ENCODE results near the gene CCDC102B.

Gene CCDC102B

GRCh38 chr18:68887410-68887809 lies 89.5 kb downstream of the CCDC102B start:
- no peak for TF ChIP-seq CTCF (conservative IDR thresholded peaks at IDR 0.05; ENCODE audit: low read depth, low read length)
- H3K4me3 ChIP-seq (ENCODE audit: low read depth, low read length): no peak overlapping the region
- no peak for DNase-seq (ENCODE audit: low read depth)

- no peak for DNase-seq (ENCODE audit: low read depth)
- no peak overlapping the region for H3K4me3 ChIP-seq (ENCODE audit: low read depth, low read length)
- no peak for TF ChIP-seq CTCF (conservative IDR thresholded peaks at IDR 0.05; ENCODE audit: low read depth, low read length)
These were observed 95.5 kb downstream of the CCDC102B start for GRCh38 chr18:68893354-68893753.

- no peak for DNase-seq (ENCODE audit: low read depth)
- H3K4me3 ChIP-seq (ENCODE audit: low read depth, low read length): no peak overlapping the region
- TF ChIP-seq CTCF (conservative IDR thresholded peaks at IDR 0.05; ENCODE audit: low read depth, low read length): no peak
These were observed 99.4 kb downstream of the CCDC102B start for GRCh38 chr18:68897286-68897685.

- H3K4me3 ChIP-seq (ENCODE audit: low read depth, low read length): no peak overlapping the region
- no peak for DNase-seq (ENCODE audit: low read depth)
- TF ChIP-seq CTCF (conservative IDR thresholded peaks at IDR 0.05; ENCODE audit: low read depth, low read length): no peak
These were observed 111.7 kb downstream of the CCDC102B start for GRCh38 chr18:68909579-68909978.

GRCh38 chr18:68915061-68915460 lies 117.2 kb downstream of the CCDC102B start:
- no peak for TF ChIP-seq CTCF (conservative IDR thresholded peaks at IDR 0.05; ENCODE audit: low read depth, low read length)
- H3K4me3 ChIP-seq (ENCODE audit: low read depth, low read length): no peak overlapping the region
- no peak for DNase-seq (ENCODE audit: low read depth)

GRCh38 chr18:68916734-68917133 lies 118.9 kb downstream of the CCDC102B start:
- no peak overlapping the region for H3K4me3 ChIP-seq (ENCODE audit: low read depth, low read length)
- DNase-seq (ENCODE audit: low read depth): peak; percentile 13
- no peak for TF ChIP-seq CTCF (conservative IDR thresholded peaks at IDR 0.05; ENCODE audit: low read depth, low read length)

GRCh38 chr18:68918216-68918615 lies 120.3 kb downstream of the CCDC102B start:
- TF ChIP-seq CTCF (conservative IDR thresholded peaks at IDR 0.05; ENCODE audit: low read depth, low read length): no peak
- DNase-seq (ENCODE audit: low read depth): no peak
- H3K4me3 ChIP-seq (ENCODE audit: low read depth, low read length): no peak overlapping the region

All from choroid plexus epithelial cell (primary cell).